Tibial nerve (tissue), 4 donors: Measurements from ENCODE around the gene ALLC. TPM values are rescaled to one million over a fixed set of nuclear protein-coding genes. Genes with fewer than 3 reads are reported as not detected.
"Not testable (repeated sequence)": the region's sequence is repeated elsewhere in the genome, so short reads cannot be mapped to it uniquely, and the experiment has no call there.

Experiments used
- DNase-seq, 2 donors: peaks; one replicate each; pipeline ENCODE4 v3.0.0-alpha.2; 2019; ENCODE audit warnings: low spot score in 2 of 2
- H3K27ac ChIP-seq, 4 donors: fragments of 200-600 bp; sonication (generic) in 3 of 4; one replicate each; pipeline ENCODE4 v1.5.1; 2017 to 2019; ENCODE audit warnings: mild to moderate bottlenecking in 1 of 4
- H3K27me3 ChIP-seq, 2 donors: fragments of 200-600 bp; sonication (generic) in 1 of 2; one replicate each; pipeline versions ENCODE4 v1.5.1 to v1.6.0; 2017 to 2019
- H3K36me3 ChIP-seq, 3 donors: fragments of 200-600 bp; sonication (generic); one replicate each; pipeline ENCODE4 v1.5.1; 2018 to 2019
- H3K4me1 ChIP-seq, 4 donors: fragments of 200-600 bp; sonication (generic) in 3 of 4; one replicate each; pipeline ENCODE4 v1.5.1; 2017 to 2019
- H3K4me3 ChIP-seq, 4 donors: fragments of 200-600 bp; sonication (generic) in 3 of 4; one replicate each; pipeline ENCODE4 v1.5.1; 2017 to 2019; ENCODE audit warnings: mild to moderate bottlenecking in 1 of 4, moderate library complexity in 1 of 4
- H3K9me3 ChIP-seq, 4 donors: fragments of 200-600 bp; sonication (generic) in 3 of 4; one replicate each; pipeline ENCODE4 v1.5.1; 2017 to 2019
- EP300 ChIP-seq, 2 donors: sonication (generic); formaldehyde crosslinking; IDR thresholded peaks; one replicate each; pipeline ENCODE4 v1.6.1; 2017; ENCODE audit warnings: antibody characterized with exemption in 2 of 2, mild to moderate bottlenecking in 1 of 2
- POLR2A ChIP-seq, 2 donors: fragments of 450-650 bp; IDR thresholded peaks; one replicate each; pipeline ENCODE4 v1.6.1; 2017; ENCODE audit warnings: antibody characterized with exemption in 2 of 2, mild to moderate bottlenecking in 2 of 2, moderate library complexity in 2 of 2
- WGBS, 2 donors: methylation state at CpG; one replicate each; pipeline ENCODE4 v1.1.5; 2018; 5-methylcytosine and 5-hydroxymethylcytosine counted together
- total RNA-seq, 4 donors: library from RNA; depleted of rRNA; stranded (reverse); fragments of >200 nt; gene quantifications; one replicate each; pipeline ENCODE4 v1.1.0, GENCODE V29; 2016
- TF ChIP-seq, protein P1 (sequence below), 5 experiments: fragments of 200-600 bp in 3 of 5; fragments of 450-650 bp in 2 of 5; sonication (generic) in 3 of 5; IDR thresholded peaks; one replicate each; pipeline ENCODE4 v1.5.1; 2016 to 2019; ENCODE audit warnings: antibody characterized with exemption in 5 of 5, mild to moderate bottlenecking in 3 of 5, moderate library complexity in 2 of 5

The ALLC gene
- total RNA-seq, 4 donors from 2014 or later = 5.7 to 16.6 (median 12.2) TPM

DNA sequence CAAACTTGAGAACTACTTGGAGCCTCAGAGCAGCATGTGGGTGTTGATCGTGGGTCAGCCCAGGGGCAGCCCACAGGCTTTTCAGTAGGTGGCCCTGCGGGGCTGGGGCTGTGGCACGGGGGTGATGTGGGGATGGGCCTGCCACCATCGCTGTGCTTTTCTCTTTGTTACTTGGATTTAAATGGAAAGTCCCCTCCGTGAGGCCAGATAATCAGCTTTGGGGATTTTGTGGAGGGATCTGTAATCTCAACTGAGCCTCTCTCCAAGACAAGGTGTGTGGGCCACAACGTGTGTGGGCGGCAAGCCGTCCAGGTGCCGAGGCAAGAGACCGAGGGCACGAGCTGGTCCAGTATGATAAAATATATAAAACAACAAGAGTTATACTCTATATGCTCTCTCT lies 46.4 kb upstream of the ALLC start:
- H3K27me3 ChIP-seq = no peaks in the 10 kb centered on the region
- 48 to 59% methylated on average over 11 of the region's 11 CpGs for WGBS, 2 donors
- no peaks in the 10 kb centered on the region for H3K36me3 ChIP-seq
- TF ChIP-seq, protein P1, sequence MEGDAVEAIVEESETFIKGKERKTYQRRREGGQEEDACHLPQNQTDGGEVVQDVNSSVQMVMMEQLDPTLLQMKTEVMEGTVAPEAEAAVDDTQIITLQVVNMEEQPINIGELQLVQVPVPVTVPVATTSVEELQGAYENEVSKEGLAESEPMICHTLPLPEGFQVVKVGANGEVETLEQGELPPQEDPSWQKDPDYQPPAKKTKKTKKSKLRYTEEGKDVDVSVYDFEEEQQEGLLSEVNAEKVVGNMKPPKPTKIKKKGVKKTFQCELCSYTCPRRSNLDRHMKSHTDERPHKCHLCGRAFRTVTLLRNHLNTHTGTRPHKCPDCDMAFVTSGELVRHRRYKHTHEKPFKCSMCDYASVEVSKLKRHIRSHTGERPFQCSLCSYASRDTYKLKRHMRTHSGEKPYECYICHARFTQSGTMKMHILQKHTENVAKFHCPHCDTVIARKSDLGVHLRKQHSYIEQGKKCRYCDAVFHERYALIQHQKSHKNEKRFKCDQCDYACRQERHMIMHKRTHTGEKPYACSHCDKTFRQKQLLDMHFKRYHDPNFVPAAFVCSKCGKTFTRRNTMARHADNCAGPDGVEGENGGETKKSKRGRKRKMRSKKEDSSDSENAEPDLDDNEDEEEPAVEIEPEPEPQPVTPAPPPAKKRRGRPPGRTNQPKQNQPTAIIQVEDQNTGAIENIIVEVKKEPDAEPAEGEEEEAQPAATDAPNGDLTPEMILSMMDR (IDR thresholded peaks at IDR 0.05) = no peak
- TF ChIP-seq EP300 (IDR thresholded peaks at IDR 0.05) (no peak), POLR2A (IDR thresholded peaks at IDR 0.05) (no peak)
- H3K4me1 ChIP-seq = no peaks in the 10 kb centered on the region
- H3K4me3 ChIP-seq = no peak overlapping the region
- H3K27ac ChIP-seq = no peak overlapping the region
- DNase-seq = no peak
- H3K9me3 ChIP-seq = peaks cover 0 to 24% (median 0%) of the 10 kb centered on the region in 4 donors

DNA sequence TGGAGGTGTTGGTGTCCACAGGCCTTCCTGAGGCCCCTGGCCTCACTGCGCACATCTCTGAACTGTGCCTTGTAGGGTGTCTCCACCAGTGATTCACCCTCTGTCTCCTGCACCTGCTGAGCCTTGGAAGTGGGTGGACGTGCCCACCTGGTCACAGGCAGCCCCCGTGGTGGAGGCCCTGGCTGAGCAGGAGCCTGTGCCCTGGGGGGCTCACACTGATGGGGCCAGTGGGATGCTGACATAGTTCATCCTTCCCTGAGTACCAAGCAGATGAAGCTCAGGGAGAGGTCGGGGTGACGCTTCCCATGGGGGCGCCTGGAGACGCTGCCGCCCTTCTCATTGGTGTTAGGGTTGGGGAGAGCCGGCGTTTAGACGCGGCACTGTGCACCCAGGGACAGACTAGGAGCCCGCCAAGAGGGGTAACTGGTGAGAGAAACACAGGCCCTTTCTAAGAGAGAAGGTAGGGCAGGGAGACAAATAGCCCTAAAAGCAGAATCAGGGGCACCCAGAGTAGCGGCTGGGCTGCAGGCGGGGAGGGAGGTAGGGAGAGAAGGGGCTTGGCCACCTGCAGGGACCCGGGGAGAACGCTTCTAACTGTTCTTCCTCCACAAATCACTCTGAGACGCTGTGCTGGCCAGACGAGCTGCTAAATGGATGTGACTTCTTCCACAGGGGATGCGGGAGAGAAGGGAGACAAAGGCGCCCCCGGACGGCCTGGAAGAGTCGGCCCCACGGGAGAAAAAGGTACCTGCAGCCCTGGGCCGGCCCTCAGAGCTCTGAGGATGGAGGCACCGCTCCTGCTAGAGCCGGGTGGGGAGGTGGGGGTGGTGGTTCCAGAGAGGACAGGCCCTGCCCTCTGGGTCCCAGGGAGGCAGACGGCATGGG lies 45.1 kb upstream of the ALLC start:
- Histone ChIP-seq H3K27me3 (no peaks in the 10 kb centered on the region), H3K36me3 (no peaks in the 10 kb centered on the region), H3K9me3 (peaks cover 0 to 24% (median 0%) of the 10 kb centered on the region in 4 donors), H3K4me3 (no peak overlapping the region), H3K27ac (no peak overlapping the region), H3K4me1 (no peaks in the 10 kb centered on the region)
- WGBS, 2 donors = 89% methylated on average over 28 to 29 of the region's 29 CpGs
- TF ChIP-seq, protein P1 (IDR thresholded peaks at IDR 0.05) = no peak
- no peak for TF ChIP-seq POLR2A (IDR thresholded peaks at IDR 0.05)
- TF ChIP-seq EP300 (IDR thresholded peaks at IDR 0.05) = no peak
- no peak for DNase-seq

DNA sequence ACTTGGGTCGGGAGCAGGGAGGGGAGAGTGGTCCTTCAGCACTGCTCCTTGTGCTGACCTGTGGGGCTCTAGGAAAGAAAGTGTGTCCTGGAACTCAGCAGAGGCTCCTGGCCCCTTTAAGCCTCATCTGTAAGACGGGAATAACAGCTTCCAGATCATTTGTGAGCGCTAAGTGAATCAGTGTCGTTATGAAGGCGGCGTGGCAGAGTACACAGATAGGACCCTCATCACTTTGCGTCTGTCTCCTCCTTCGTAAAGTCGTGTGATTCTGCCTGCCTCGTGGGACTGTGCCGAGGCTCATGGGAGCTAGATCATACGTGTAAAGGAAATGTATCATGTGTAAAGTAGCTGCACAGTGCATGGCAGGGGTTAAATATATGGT lies 44.5 kb upstream of the ALLC start:
- DNase-seq = no peak
- Histone ChIP-seq H3K4me3 (no peak overlapping the region), H3K27me3 (no peaks in the 10 kb centered on the region), H3K36me3 (no peaks in the 10 kb centered on the region), H3K9me3 (peaks cover 0 to 24% (median 0%) of the 10 kb centered on the region in 4 donors), H3K27ac (no peak overlapping the region), H3K4me1 (no peaks in the 10 kb centered on the region)
- no peak for TF ChIP-seq POLR2A (IDR thresholded peaks at IDR 0.05)
- TF ChIP-seq, protein P1 (IDR thresholded peaks at IDR 0.05) = no peak
- WGBS, 2 donors = 91 to 94% methylated on average over 12 of the region's 12 CpGs

DNA sequence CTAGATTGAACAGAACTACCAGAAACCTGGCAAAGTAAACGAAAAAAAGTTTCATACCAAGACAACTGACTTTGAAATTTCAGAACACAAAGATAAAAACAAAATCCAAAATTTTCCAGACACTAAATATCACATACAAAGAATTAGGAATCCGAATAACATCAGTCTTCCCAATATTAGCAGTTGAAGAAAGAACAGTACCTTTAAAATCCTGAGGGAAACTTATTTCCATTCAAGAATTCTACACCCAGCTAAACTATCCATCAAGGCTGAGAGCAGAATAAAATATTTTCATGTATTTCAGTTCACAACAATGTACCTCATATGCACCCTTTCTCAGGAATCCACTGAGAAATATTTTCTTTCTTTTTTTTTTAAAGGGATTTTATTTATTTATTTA lies 43.3 kb upstream of the ALLC start:
- not testable (repeated sequence) for H3K36me3 ChIP-seq, H3K4me3 ChIP-seq, H3K27me3 ChIP-seq, DNase-seq, H3K27ac ChIP-seq, H3K4me1 ChIP-seq
- 66 to 88% methylated on average over 2 of the region's 2 CpGs for WGBS, 2 donors
- peaks cover 0 to 24% (median 0%) of the 10 kb centered on the region in 4 donors for H3K9me3 ChIP-seq

DNA sequence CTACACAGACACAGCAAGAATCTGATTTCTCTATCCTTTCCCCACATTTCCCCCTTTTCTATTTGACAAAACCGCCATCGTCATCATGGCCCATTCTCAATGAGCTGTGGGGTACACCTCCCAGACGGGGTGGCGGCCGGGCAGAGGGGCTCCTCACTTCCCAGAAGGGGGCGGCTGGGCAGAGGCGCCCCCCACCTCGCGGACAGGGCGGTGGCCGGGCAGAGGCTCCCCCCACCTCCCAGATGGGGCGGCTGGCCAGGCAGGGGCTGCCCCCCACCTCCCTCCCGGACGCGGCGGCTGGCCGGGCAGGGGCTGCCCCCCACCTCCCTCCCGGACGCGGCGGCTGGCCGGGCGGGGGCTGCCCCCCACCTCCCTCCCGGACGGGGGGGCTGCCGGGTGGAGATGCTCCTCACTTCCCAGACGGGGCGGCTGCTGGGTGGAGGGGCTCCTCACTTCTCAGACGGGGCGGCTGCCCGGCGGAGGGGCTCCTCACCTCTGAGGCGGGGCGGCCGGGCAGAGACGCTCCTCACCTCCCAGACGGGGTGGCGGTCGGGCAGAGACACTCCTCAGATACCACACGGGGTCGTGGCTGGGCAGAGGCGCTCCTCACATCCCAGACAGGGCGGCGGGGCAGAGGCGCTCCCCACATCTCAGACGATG lies 42.3 kb upstream of the ALLC start:
- H3K4me3 ChIP-seq, H3K27me3 ChIP-seq, H3K4me1 ChIP-seq, H3K36me3 ChIP-seq, DNase-seq, H3K27ac ChIP-seq: not testable (repeated sequence)
- 95 to 98% methylated on average over 14 to 17 of the region's 46 CpGs for WGBS, 2 donors
- H3K9me3 ChIP-seq = peaks cover 0 to 24% (median 0%) of the 10 kb centered on the region in 4 donors

DNA sequence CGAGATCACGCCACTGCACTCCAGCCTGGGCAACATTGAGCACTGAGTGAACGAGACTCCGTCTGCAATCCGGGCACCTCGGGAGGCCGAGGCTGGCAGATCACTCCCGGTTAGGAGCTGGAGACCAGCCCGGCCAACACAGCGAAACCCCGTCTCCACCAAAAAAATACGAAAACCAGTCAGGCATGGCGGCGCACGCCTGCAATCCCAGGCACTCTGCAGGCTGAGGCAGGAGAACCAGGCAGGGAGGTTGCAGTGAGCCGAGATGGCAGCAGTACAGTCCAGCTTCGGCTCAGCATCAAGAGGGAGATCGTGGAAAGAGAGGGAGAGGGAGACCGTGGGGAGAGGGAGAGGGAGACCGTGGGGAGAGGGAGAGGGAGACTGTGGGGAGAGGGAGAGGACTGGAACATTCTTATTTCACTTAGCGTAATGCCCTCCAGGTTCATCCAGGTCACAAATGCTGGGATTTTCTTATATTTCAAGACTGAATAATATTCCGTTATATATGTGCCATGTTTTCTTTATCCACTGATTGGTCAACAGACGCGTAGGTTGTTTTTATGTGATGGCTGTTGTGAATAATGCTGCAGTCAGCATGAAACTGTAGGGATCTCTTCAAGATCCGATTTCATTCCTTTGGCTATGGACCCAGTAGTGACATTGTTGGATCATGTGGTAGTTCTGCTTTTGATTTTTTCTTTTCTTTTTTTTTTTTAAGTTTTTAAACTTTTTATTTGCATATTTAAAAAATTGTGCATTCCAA lies 41.4 kb upstream of the ALLC start:
- not testable (repeated sequence) for DNase-seq, H3K4me3 ChIP-seq, H3K4me1 ChIP-seq, H3K36me3 ChIP-seq, H3K27me3 ChIP-seq, H3K27ac ChIP-seq
- H3K9me3 ChIP-seq = peaks cover 0 to 24% (median 0%) of the 10 kb centered on the region in 4 donors
- WGBS, 2 donors = 94% methylated on average over 25 of the region's 25 CpGs
